Activated CD8-positive, alpha-beta memory T cell treated with anti-CD3 and anti-CD28 coated beads, Interleukin-2, amount 50 U/mL, for 24 hours (primary cell): ENCODE measurements around the gene RASGRF2.
A peak's percentile ranks its signal among the peaks of the same experiment; 100 is the strongest.

Experiments used
- DNase-seq: peaks from one replicate; pipeline ENCODE4 v3.0.0-alpha.2; 2020; ENCODE audit errors: extremely low read depth

The RASGRF2 gene

GRCh38 chr5:81136557-81136956, 176.4 kb downstream of the RASGRF2 start:
- DNase-seq, result no peak

DNA sequence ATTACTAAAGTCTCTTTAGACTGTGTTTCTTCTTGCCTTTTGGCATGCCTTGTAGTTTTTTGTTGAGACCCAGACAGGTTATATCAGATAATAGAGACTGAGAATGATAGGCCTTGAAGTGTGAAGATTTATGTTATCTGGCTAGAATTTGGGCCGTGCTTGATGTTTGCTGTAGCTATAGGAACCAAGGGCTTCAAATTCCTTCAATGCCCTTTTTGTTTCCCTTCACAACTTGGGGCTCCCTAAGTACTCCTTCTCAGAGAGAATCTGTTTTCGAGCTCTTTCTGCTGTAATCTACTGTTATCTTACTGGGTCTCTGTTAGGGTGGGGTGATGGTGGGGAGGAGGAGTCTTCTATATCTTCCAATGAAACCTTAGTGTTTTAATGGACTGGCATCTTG, 177.7 kb downstream of the RASGRF2 start:
- DNase-seq, result no peak

DNA sequence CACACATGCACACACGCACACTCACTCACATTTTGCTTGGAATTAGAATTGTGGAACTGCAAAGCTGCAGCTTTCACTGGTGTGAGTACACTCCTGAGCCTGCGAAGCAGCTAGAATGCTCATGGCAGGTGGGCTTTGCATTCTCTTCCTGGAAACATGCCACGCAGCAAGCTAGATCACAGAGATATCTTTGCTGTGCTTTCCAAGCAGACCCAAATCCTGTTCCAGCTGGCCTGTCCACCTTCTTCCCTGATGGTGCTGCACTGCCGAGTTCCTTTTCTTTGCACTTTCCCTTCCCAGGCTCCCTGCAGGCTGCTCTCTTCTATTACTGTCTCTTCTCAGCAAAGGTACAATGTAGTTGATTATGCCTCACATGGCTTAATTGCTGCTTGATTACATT, 180.3 kb downstream of the RASGRF2 start:
- DNase-seq, result no peak

DNA sequence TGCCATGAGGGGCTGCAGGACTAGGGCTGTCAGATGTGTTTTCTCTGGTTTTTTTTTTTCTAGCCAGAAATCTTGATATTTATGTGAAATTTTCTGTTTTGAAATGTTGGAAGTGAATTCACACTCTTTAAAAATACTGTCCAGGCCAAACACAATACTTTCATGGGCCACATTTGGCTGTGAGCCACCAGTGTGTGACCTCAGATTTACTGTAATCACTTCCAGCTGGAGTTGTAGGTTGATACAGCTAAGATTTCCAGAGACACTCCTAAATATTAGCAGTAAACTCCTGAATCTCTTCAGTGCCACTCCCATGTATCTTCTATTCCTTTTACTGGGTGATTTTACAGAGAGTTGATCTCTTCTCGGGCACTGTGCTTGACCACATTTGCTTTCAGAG, 180.8 kb downstream of the RASGRF2 start:
- no peak for DNase-seq

DNA sequence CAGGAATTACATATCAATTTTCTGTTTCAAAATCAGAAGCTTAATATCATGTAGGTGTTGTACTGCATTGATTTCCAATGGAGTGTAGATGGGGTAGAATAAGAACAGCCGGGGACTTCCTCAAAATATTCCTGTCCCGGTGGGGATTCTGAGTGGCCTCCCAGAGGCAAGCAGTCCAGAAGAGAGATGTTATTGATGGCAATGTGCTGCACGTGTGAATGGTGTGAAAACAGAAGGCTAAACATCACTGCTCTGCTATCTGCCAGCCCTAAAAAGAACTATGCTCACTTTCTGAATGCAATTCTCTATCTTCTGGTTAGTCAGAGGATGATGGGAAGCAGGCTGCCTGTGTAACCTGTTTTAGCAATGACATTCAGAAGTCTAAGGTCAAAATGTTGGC, 181.9 kb downstream of the RASGRF2 start:
- no peak for DNase-seq

DNA sequence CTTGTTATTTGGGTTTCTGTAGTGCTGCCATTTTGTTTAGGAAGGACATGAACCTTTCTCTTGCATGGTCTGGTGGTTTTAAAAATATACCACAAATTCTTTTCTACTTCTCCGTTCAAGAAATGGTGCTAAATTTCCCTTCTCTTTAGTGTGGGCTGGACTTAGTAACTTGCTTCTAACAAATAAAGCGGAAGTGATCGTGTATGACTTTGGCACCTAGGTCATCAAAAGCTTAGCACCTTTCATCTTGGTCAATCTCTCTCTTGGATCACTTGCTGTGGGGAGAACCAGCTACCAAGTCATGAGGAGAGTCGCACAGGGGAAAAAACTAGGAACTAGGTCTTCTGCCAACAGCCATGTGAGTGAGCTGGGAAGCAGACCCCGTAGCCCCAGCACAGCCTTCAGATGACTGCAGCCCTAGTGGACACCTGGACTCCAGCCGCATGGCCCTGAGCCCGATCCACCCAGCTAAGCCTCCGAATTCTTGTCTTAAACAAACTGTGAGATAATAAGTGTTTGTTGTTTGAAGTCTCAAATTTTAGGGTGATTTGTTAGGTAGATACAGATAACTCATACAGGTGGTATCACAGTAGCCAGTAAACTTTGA, 185.3 kb downstream of the RASGRF2 start:
- DNase-seq, result no peak

GRCh38 chr5:81146031-81146430, 185.9 kb downstream of the RASGRF2 start:
- DNase-seq, result no peak

DNA sequence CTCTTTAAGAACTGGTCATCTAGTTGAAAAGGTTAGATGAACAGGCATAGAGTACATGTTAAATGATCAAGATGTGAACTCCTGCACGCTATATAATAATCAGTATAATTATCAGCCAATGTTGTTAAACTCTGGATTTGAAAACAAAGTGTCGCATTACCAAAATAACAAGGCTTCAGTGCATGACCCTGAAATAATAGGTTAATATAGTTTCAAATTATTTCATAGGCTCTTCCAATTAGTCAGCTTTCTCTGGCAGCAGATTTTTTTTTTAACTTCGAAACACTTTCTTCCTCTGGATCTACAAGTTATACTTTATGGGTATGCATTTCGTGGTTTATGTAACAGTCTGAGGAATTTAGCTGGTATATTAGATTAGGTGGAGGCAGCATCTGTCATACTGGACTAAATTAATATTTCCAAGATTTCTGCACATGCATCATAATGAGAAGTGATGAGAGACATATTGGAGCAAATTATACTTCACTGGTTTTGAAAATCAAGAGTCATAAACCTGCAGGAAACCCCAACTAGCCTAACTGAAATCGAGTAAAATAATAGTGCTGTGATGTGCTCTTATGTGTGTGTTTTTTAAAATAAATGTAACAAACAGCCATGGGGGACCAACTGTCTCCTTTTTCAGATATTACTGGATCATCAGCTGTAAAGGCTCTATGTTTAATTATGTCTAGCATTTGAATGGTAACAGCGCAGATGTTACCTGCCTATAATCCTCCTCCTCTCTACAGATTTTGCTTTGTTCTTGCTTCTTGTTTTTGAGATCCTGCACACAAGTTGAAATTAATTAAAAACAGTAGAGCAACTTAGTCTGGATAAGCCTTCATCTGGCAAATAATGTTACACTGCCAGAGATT, 187.1 kb downstream of the RASGRF2 start:
- no peak for DNase-seq

DNA sequence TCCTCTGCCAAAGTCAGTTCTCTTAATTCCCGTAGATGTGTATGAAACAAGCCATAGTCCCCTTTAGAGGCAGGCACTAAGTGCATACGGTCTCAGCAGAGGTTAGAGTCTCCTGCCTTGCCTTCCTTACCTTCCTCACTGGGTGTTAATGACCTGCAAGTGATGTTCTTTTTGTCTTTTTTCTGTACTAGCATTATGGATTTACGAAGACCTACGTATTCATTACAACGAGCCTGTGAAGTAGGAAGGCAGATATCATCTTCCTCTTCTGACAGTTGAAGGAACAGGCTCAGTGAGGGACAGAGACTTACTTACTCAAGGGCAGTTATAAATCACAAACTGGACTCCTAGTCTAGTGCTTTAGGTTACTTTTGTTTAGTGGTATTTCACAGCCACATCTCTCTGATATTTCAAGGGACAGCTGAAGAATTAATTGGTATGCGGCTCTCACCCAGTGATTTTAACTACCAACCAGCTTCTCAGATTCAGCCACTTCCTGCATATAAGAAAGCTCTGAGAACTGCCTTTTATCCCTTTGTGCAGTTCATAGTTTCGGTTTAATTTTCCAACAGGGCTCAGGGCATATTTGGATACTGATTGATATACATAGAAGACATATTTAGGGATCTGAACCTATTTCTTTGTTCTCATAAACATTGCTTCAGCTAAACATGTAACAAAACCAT, 187.9 kb downstream of the RASGRF2 start:
- no peak for DNase-seq

- no peak for DNase-seq
These were observed 191.4 kb downstream of the RASGRF2 start for GRCh38 chr5:81151546-81151945.

DNA sequence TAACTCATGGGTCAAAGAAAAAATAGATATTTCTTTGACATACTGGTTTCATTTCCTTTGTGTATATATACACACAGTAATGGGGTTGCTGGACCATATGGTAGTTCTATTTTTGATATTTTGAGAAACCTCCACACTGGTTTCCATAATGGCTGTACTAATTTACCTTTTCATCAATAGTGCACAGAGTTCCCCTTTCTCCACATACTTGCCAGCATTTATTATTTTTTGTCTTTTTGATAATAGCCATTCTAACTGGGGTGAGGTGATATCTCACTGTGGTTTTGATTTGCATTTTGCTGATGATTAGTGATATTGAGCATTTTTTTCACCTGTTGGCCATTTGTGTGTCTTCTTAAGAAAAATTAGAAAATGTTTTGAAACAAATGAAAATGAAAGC, 194.6 kb downstream of the RASGRF2 start:
- no peak for DNase-seq

DNA sequence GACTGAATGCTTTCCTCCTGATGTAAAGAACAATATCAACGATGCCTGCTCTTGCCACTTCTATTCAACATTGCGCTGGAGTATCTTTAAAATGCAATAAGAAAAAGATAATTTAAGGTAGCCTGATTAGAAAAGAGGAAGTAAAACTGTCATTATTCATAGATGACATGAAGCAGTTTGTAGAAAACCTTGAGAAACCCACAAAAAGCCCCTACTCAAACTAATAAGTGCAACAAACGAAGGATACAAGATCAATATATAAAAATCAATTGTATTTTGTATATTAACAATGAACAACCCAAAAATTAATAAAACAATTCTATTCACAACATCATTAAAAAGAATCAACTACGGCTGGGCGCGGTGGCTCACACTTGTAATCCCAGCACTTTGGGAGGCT, 196.6 kb downstream of the RASGRF2 start:
- no peak for DNase-seq

- no peak for DNase-seq
These were observed 200.9 kb downstream of the RASGRF2 start for GRCh38 chr5:81161012-81161601.

- DNase-seq, result no peak
These were observed 202.3 kb downstream of the RASGRF2 start for GRCh38 chr5:81162501-81162900.

DNA sequence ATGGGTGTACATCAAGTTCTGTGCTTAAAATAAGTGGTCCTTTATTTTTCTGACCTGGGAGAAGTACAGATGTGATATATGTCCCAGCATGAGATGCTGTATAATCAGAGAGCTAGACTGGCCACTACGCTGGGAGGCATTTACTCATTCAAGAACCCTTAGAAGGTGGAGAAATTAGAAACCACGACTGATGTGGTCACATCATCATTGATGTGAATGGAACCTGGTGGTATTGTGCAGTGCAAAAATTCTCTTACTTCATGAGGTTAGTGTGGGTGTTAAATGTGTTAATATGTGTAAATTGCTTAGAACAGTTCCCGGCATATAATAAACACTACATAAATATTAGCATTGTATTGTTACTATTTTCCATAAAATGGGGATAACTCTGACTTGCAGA, 203.5 kb downstream of the RASGRF2 start:
- no peak for DNase-seq

- no peak for DNase-seq
These were observed 204.3 kb downstream of the RASGRF2 start for GRCh38 chr5:81164476-81164875.

DNA sequence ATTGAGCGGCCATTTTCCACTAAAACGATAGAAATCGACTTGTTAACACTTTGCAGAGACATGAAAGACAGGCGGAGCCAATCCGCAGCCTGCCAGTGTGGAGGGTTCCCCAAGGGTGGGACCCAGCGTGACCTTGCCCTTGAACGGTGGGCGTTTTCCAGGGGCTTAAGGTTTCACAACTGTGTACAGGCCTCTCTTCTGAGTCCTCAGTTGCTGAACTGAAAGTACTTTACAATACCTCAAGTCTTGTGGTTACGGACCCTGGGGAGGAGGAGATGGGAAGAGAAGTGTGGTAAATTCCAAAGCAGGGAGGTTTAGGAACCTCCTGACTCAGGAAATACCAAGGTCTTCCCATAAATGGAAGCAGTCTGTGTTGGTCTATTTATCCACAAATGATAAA, 204.8 kb downstream of the RASGRF2 start:
- no peak for DNase-seq

- DNase-seq, result peak; percentile 35
These were observed 205.4 kb downstream of the RASGRF2 start for GRCh38 chr5:81165493-81166119.

GRCh38 chr5:81166430-81166829, 206.3 kb downstream of the RASGRF2 start:
- no peak for DNase-seq

- DNase-seq, result no peak
These were observed 206.9 kb downstream of the RASGRF2 start for GRCh38 chr5:81167078-81167477.

DNA sequence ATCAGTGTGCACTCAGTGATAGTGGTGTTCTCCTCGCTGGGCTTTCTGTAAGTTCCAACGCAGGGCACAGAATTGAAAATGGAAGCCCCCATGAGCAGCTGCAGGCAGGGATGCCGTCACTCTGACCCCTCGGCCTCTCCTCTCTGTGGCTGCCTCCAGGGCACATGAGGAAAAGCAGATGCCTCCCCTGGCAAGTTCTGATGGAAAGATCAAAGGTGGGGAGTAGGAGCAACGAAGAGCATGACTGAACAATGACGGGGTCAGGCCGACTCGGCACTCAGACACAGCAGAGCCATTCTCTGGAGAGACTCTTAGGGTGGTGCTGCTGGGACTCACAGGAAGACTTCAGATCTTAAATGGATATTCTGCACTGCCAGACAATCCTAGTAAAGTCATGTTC, 207.4 kb downstream of the RASGRF2 start:
- DNase-seq, result no peak

GRCh38 chr5:81169924-81170323, 209.8 kb downstream of the RASGRF2 start:
- no peak for DNase-seq
